K562 (cell line): ENCODE data around the gene TCTN3. TPM values are rescaled to one million over a fixed set of nuclear protein-coding genes. Genes with fewer than 3 reads are reported as not detected.

Source experiments
- CAMTA2 ChIP-seq: fragments of 250-450 bp; sonication (Bioruptor Pico); conservative IDR thresholded peaks from 2 replicates; pipeline ENCODE4 v1.5.1; 2022
- CBX2 ChIP-seq: fragments of 200-600 bp; sonication (generic); IDR thresholded peaks from one replicate; pipeline ENCODE4 v1.6.1; 2012; ENCODE audit warnings: mild to moderate bottlenecking, low read length, inconsistent platforms; ENCODE audit not compliant: insufficient read depth, poor library complexity, severe bottlenecking
- CCAR2 ChIP-seq: fragments of 200-400 bp; formaldehyde crosslinking; IDR thresholded peaks from 2 replicates; pipeline ENCODE4 v1.6.1; 2017; ENCODE audit warnings: mild to moderate bottlenecking, low read depth, low read length
- CGGBP1 ChIP-seq: fragments of 250-450 bp; sonication (Bioruptor Pico); IDR thresholded peaks from 2 replicates; pipeline ENCODE4 v1.9.0; 2021; ENCODE audit warnings: mild to moderate bottlenecking
- HIVEP1 ChIP-seq: fragments of 250-450 bp; sonication (Bioruptor Pico); IDR thresholded peaks from 2 replicates; pipeline ENCODE4 v1.4.0; 2020; ENCODE audit warnings: mild to moderate bottlenecking
- HNRNPLL ChIP-seq: fragments of 200-400 bp; formaldehyde crosslinking; IDR thresholded peaks from 2 replicates; pipeline ENCODE4 v1.6.1; 2017; ENCODE audit warnings: low read length, low read depth, mild to moderate bottlenecking; ENCODE audit not compliant: poor library complexity, severe bottlenecking
- HSF4 ChIP-seq: fragments of 250-450 bp; sonication (Bioruptor Pico); IDR thresholded peaks from 2 replicates; pipeline ENCODE4 v2.1.2; 2022; ENCODE audit warnings: mild to moderate bottlenecking, moderate library complexity, borderline replicate concordance
- MEIS2 ChIP-seq: fragments of 450-650 bp; IDR thresholded peaks from 2 replicates; pipeline ENCODE4 v1.6.1; 2014; ENCODE audit warnings: mild to moderate bottlenecking; ENCODE audit not compliant: partially characterized antibody
- MNT ChIP-seq, 2 experiments: fragments of 450-650 bp; conservative IDR thresholded peaks; 2 replicates each; pipeline ENCODE4 v1.6.1; 2017; ENCODE audit warnings: mild to moderate bottlenecking in 2 of 2, moderate library complexity in 2 of 2
- NFIX ChIP-seq: fragments of 250-450 bp; sonication (Bioruptor Pico); IDR thresholded peaks from 2 replicates; pipeline ENCODE4 v1.4.0; 2020; ENCODE audit warnings: low read depth, mild to moderate bottlenecking, moderate library complexity
- SMARCA5 ChIP-seq: fragments of 450-650 bp; IDR thresholded peaks from 2 replicates; pipeline ENCODE4 v1.6.1; 2016
- VEZF1 ChIP-seq: fragments of 200-800 bp; sonication (Bioruptor generic); IDR thresholded peaks from 2 replicates; pipeline ENCODE4 v1.6.1; 2017; ENCODE audit warnings: missing genetic modification characterization, missing compliant biosample characterization
- ZNF592 ChIP-seq: fragments of 450-650 bp; IDR thresholded peaks from 2 replicates; pipeline ENCODE4 v1.6.1; 2017; ENCODE audit warnings: antibody characterized with exemption, mild to moderate bottlenecking
- ZNF695 ChIP-seq: fragments of 450-650 bp; formaldehyde crosslinking; IDR thresholded peaks from 2 replicates; pipeline ENCODE4 v1.4.0; 2020; ENCODE audit warnings: mild to moderate bottlenecking, moderate library complexity
- ZNF77 ChIP-seq: fragments of 250-450 bp; sonication (Bioruptor Pico); IDR thresholded peaks from 2 replicates; pipeline ENCODE4 v1.5.0; 2020
- polyA plus RNA-seq, 8 experiments: library from polyadenylated mRNA; depleted of rRNA in 4 of 8; stranded (reverse) in 5 of 8; unstranded in 3 of 8; fragments of >200 nt; fragmentation: Nextera tagmentation in 2 of 8; fragmentation: Illumina TruSeq in 1 of 8; extraction: Ambion mirVana in 2 of 8; extraction: Trizol in 1 of 8; gene quantifications; 2 replicates each; pipeline versions ENCODE4 v1.2.1 to v1.2.3, GENCODE V29; 2011 to 2014; ENCODE audit warnings: inconsistent platforms in 1 of 8, missing spikeins in 1 of 8
- total RNA-seq, 7 experiments: library from RNA; depleted of rRNA in 6 of 7; stranded (reverse); fragments of >200 nt in 6 of 7; fragmentation: Illumina TruSeq in 2 of 7; extraction: Trizol in 2 of 7; gene quantifications; 2 replicates each; pipeline versions ENCODE4 v1.2.1 to v1.2.3, GENCODE V29; 2011 to 2021; ENCODE audit warnings: low replicate concordance in 1 of 7

Gene TCTN3
- total and polyA plus RNA-seq, 9 of the 15 experiments (the other 6 are each of a cell fraction or from before 2014, with no cell fraction given), result 10.4 to 25.8 (median 16.3) TPM

- no peak for TF ChIP-seq CBX2
- no peak for TF ChIP-seq NFIX (CRISPR knock-in tag)
- no peak for TF ChIP-seq HIVEP1
- TF ChIP-seq ZNF77, result no peak
- no peak for TF ChIP-seq CAMTA2 (CRISPR knock-in tag)
- TF ChIP-seq CCAR2, result no peak
- no peak for TF ChIP-seq ZNF592
- peak; percentile 71 for TF ChIP-seq HNRNPLL
- peak; percentile 40; the same call in 1 of the 2 replicates for TF ChIP-seq VEZF1
- TF ChIP-seq SMARCA5, result peak; percentile 62; the same call in 1 of the 2 replicates
- TF ChIP-seq CGGBP1, result no peak
- no peak for TF ChIP-seq MEIS2
- TF ChIP-seq ZNF695 (CRISPR knock-in tag), result no peak
- no peak for TF ChIP-seq HSF4
- TF ChIP-seq MNT (conservative IDR thresholded peaks at IDR 0.05), result peak; percentile 83 to 92
These were observed at the start of gene TCTN3 (continued) for GRCh38 chr10:95693668-95694534.
